GM19463 (cell line): ENCODE measurements around the gene CYP21A2.
"Not testable (repeated sequence)": the region's sequence is repeated elsewhere in the genome, so short reads cannot be mapped to it uniquely, and the experiment has no call there.

Experiments used
- ATAC-seq: cut with Tn5 transposase; IDR thresholded peaks from one replicate; pipeline ENCODE4 v1.9.1; 2021; ENCODE audit warnings: mild to moderate bottlenecking, moderate library complexity; ENCODE audit not compliant: unreplicated experiment

CYP21A2 gene

GRCh38 chr6:32028631-32029030 lies 9.6 kb upstream of the CYP21A2 start:
- not testable (repeated sequence) for ATAC-seq

DNA sequence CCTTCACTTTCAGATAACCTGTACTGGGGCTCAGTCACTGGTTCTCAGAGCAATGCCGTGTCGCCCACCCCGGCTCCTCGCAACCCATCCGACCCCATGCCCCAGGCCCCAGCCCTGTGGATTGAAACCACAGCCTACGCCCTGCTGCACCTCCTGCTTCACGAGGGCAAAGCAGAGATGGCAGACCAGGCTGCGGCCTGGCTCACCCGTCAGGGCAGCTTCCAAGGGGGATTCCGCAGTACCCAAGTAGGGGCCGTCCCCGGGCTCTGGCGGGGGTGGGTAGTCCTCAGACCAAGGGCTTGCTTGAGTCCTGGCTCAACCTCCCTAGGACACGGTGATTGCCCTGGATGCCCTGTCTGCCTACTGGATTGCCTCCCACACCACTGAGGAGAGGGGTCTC lies 8.7 kb upstream of the CYP21A2 start:
- not testable (repeated sequence) for ATAC-seq

DNA sequence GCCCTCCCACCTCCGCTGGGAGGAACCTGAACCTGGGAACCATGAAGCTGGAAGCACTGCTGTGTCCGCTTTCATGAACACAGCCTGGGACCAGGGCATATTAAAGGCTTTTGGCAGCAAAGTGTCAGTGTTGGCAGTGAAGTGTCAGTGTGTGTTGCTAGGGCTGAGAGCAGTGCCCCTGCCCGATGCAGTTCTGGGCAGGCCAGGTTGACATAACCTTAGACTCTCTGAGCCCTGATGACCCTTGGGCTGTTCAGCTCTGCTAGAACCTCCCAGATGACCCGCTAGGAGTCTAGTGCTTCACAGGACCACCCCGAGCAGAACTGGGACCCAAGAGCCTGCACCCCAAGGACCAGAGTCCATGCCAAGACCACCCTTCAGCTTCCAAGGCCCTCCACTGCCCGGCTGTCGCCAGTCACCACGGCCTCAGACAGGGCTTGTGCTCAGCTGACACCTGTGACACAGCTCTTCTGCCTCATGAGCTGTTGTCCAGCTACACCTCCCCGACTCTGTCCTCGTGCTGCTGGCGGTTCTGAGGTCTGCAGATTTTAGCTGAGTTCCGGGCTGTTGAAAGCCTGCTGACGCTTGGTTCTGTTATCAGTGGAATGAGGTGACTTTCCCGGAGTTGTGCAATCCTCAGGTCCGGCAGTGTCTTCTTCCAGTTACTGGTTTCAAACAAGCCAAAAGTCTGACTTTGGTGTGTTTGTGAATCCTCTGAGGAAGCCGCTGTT lies 2.8 kb upstream of the CYP21A2 start:
- ATAC-seq = not testable (repeated sequence)

DNA sequence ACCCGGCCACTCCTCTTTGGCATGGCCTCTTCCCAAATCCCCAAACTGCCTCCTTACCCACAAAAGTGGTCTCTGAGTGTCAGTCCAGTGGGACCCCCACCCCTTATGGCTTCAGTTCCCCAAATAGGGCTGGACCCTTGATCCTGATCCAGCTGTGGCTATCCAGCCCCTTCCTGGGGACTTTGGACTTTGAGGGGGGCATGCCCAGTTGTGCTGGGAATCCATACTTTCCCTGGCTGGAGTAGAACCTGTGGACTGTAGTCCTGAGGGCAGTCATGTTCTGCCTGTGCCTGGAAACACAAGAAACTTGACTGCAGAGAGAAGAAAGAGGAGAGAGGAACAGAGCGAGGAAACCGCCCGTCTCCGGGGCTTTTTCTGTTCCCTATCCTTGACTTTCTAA lies 1.1 kb upstream of the CYP21A2 start:
- ATAC-seq = not testable (repeated sequence)

GRCh38 chr6:32038878-32039277 lies 663 bp downstream of the CYP21A2 start:
- not testable (repeated sequence) for ATAC-seq

DNA sequence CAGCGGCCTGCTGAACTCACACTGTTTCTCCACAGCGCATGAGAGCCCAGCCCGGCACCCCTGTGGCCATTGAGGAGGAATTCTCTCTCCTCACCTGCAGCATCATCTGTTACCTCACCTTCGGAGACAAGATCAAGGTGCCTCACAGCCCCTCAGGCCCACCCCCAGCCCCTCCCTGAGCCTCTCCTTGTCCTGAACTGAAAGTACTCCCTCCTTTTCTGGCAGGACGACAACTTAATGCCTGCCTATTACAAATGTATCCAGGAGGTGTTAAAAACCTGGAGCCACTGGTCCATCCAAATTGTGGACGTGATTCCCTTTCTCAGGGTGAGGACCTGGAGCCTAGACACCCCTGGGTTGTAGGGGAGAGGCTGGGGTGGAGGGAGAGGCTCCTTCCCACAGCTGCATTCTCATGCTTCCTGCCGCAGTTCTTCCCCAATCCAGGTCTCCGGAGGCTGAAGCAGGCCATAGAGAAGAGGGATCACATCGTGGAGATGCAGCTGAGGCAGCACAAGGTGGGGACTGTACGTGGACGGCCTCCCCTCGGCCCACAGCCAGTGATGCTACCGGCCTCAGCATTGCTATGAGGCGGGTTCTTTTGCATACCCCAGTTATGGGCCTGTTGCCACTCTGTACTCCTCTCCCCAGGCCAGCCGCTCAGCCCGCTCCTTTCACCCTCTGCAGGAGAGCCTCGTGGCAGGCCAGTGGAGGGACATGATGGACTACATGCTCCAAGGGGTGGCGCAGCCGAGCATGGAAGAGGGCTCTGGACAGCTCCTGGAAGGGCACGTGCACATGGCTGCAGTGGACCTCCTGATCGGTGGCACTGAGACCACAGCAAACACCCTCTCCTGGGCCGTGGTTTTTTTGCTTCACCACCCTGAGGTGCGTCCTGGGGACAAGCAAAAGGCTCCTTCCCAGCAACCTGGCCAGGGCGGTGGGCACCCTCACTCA lies 1.4 kb downstream of the CYP21A2 start:
- not testable (repeated sequence) for ATAC-seq

DNA sequence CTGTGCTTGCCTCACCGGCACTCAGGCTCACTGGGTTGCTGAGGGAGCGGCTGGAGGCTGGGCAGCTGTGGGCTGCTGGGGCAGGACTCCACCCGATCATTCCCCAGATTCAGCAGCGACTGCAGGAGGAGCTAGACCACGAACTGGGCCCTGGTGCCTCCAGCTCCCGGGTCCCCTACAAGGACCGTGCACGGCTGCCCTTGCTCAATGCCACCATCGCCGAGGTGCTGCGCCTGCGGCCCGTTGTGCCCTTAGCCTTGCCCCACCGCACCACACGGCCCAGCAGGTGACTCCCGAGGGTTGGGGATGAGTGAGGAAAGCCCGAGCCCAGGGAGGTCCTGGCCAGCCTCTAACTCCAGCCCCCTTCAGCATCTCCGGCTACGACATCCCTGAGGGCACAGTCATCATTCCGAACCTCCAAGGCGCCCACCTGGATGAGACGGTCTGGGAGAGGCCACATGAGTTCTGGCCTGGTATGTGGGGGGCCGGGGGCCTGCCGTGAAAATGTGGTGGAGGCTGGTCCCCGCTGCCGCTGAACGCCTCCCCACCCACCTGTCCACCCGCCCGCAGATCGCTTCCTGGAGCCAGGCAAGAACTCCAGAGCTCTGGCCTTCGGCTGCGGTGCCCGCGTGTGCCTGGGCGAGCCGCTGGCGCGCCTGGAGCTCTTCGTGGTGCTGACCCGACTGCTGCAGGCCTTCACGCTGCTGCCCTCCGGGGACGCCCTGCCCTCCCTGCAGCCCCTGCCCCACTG lies 2.3 kb downstream of the CYP21A2 start:
- ATAC-seq = not testable (repeated sequence)

GRCh38 chr6:32041050-32041321 lies 2.8 kb downstream of the CYP21A2 start:
- ATAC-seq = not testable (repeated sequence)

DNA sequence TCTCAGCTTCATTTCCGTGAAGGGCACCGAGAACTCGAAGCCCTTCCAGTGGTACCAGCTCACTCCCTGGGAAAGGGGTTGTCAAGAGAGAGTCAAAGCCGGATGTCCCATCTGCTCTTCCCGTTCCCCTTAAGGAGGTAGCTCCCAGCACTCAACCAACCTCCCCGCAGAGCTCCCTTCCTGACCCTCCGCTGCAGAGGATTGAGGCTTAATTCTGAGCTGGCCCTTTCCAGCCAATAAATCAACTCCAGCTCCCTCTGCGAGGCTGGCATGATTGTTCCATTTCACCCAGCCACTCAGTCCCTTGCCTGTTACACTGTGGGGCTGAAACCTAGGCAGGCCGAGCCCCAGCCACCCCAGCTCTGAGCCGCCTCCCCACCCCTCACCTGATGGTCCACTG lies 3.2 kb downstream of the CYP21A2 start:
- ATAC-seq = not testable (repeated sequence)

DNA sequence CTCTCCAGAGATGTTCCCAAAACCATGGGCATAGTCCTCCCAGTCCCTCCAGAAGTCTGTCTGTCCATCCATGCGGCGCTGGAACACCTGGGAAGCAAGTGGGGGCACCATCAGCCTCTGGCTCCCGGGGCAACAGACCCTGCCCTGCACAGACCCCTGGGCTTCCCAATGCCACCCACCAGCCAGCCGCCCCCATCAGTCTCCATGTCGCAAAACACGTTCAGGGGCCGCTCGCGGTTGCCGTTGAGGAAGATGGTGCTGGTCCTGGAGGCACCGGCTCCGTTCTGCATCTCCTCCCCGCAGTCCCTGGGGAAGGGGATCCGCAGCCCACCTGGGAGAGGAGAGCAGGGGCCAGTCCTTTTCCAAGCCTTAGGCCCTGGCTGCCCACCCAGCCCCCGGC lies 4.1 kb downstream of the CYP21A2 start:
- ATAC-seq = not testable (repeated sequence)

GRCh38 chr6:32043589-32044380 lies 5.6 kb downstream of the CYP21A2 start:
- not testable (repeated sequence) for ATAC-seq

DNA sequence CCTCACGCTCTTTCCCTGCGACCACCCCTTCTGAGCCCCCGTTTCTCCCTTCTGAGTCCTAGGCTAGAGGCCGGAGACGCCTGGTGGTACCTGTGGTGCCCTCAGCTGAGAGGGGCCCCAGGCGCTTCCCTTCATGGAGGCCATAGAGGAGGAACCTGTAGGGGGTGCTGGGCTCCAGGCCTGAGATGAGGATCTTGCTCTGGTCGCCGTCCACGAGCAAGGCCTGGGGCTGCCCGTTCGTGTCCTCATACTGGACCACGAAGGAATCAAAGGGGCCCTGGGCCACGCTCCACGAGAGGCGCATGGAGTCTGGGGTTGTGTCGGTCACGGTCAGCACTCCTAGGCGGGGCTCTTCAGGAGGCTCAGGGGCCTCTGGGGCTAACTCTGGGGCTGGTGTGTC lies 6.7 kb downstream of the CYP21A2 start:
- ATAC-seq = not testable (repeated sequence)

DNA sequence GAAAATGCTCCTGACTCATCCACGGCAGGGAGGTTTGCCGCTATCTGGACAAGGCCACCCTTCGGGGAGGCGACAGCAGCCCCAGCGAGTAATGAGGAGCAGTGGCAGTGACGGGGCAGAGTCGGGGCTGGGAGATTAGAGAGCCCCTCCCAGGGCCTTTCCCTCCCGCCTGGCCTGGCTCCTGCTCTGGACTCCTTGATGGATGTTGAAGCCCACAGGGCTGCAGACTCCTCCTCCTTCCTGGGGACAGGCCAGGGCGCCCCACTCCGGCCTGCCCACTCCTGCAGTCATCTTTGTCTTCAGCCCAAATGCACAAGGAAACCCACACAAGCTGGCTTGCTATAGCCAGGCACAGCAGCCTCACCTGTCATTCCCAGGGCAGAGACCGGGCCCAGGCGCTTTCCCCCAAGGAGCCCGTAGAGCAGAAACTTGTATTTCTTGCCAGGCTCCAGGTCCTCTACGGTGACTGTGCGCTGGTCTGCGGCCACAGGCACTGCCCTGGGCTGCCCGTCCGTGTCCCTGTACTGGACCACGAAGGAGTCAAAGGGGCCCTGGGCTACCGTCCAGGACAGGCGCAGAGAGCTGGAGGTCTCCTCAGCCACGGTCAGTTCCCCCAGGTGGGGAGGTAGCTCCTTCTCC lies 7.7 kb downstream of the CYP21A2 start:
- no peak for ATAC-seq

DNA sequence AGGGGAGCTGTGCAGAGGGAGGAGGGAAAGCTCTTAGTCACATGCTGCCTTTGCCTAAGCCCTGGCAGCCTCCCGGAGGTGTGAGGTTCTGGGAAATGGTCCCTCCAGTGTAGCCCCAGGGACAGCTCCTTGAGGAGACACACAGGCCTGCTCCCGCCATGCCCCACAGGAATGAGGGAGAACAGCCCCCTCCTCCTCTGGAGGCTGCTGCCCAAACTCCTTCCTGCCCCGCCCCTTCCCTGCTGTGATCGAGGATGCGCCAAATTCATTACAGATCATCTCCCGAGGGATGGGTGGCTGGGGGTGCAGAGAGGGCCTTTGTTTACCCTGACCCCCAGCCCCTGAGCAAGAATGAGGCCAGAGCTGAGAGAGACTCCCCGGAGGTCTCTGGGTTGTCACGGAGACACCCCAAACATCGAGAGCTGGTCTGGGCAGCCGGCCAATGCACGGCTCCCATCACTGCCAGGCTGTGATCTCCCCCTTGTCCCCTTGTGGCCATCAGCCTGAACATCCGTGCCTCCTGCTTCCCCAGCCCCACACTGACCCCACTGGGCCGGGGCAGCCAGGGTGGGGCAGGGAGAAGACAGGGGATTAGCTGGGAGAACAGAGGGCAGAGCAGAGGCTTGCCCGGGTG lies 8.4 kb downstream of the CYP21A2 start:
- no peak for ATAC-seq

DNA sequence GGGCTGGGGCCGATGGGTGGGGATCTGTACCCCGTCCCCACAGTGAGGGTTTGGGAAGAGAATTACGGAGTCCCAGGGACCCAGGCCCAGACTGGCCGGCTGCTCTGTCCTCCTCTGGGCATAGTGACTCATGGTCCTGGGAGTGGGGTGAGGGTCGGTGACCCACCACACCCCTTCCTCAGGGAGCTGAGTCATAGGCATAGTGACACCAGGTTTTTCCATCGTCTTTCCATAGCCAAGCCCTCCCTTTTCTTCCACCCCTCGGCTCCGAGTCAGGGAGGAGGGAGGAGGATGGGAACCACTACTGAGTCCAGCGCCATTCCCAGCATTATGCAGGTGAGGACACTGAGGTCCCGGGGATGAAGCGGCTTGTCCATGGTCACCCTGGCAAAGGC lies 8.9 kb downstream of the CYP21A2 start:
- no peak for ATAC-seq

GRCh38 chr6:32047539-32047854 lies 9.3 kb downstream of the CYP21A2 start:
- no peak for ATAC-seq

DNA sequence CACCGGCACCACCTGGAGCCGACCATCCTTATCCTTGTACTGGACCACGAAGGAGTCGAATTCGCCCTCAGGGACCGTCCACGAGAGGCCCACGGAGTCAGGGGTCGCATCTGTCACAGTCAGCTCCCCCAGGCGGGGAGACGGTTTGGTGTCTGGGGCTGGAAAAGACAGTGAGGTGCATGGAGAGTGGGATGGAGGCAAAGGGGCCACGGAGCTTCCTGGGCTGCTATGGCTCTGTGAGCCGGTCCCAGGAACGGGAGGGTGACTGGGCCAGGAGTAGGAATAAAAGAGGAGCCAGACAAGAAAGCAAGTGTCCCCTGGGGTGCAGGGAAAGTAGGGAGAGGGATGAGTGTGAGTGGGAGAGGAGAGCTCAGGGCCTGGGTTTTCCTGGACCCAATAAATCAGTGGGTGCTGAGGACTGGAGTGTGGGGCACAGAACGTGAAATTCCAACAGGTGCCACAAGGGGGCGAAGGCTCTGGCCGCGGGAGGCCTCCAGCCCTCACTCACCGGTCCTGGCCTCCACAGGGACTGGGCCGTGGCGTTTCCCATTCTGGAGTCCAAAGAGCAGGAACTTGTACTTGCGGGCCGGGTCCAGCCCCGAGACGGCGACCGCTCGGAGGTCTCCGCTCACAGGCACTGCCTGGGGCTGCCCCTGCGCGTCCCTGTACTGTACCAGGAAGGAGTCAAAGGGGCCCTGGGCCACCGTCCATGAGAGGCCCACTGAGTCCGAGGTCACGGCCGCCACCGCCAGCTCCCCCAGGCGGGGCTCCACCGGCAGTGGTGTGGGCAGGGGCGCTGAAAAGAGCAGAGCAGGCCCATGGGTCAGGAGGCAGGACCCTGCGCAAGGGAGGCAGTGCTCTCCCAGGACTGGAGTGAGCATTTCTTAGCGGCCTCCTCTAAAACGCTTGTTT lies 9.9 kb downstream of the CYP21A2 start:
- no peak for ATAC-seq

- ATAC-seq = not testable (repeated sequence)
These were observed 10.9 kb downstream of the CYP21A2 start for GRCh38 chr6:32049149-32049548.

- not testable (repeated sequence) for ATAC-seq
These were observed 11.5 kb downstream of the CYP21A2 start for GRCh38 chr6:32049736-32050135.
